GM10248 (cell line): ENCODE measurements around the gene HMGCL.
"Not testable (repeated sequence)": the region's sequence is repeated elsewhere in the genome, so short reads cannot be mapped to it uniquely, and the experiment has no call there.

Experiments used
- CTCF ChIA-PET: fragments of 300-600 bp; sonication (Branson Sonifier 250); formaldehyde crosslinking; extraction: SDS; loops from one replicate; lab custom pipeline; 2021; ENCODE audit warnings: antibody characterized with exemption; lab: Yijun Ruan, JAX
- POLR2A ChIA-PET: fragments of 350-650 bp; sonication (Branson Sonifier 250); formaldehyde crosslinking; extraction: SDS; loops from one replicate; lab custom pipeline; 2020; ENCODE audit warnings: antibody characterized with exemption; lab: Yijun Ruan, JAX
- DNase-seq: peaks from one replicate; pipeline ENCODE4 v3.0.0; 2012; ENCODE audit errors: extremely low spot score
- TF ChIP-seq, protein P1 (sequence below): IDR thresholded peaks from 2 replicates; pipeline ENCODE4 v1.5.1; 2012; ENCODE audit warnings: mild to moderate bottlenecking, low read depth; ENCODE audit errors: extremely low read depth, missing control alignments, control extremely low read depth

HMGCL gene

DNA sequence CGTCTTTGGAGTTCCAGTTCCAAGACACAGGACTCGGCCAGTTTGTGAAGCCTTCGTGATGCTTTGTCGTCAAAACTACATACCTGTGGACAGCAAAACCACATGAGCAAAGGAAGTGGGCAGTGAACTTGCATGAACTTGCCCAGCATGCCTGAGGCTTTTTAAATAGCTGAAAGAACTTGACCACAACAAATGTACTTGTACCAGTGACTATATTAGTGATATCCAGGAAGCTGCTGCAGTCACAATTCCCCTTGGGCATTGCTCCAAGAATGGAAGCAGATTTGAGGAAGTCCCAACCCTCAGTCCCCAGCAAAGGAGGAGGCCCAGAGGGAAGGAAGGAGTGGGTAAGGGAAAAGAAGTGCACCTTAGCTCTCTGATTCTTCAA is 40.3 kb upstream of the HMGCL start:
- DNase-seq = peak; percentile 37
- CTCF ChIA-PET = interaction anchor here (0.9 to 4.1 kb wide), 3 partner anchors 21 to 55 kb away, joined by 3 to 22 read pairs (median 3); no protein-coding TSS in a partner anchor

DNA sequence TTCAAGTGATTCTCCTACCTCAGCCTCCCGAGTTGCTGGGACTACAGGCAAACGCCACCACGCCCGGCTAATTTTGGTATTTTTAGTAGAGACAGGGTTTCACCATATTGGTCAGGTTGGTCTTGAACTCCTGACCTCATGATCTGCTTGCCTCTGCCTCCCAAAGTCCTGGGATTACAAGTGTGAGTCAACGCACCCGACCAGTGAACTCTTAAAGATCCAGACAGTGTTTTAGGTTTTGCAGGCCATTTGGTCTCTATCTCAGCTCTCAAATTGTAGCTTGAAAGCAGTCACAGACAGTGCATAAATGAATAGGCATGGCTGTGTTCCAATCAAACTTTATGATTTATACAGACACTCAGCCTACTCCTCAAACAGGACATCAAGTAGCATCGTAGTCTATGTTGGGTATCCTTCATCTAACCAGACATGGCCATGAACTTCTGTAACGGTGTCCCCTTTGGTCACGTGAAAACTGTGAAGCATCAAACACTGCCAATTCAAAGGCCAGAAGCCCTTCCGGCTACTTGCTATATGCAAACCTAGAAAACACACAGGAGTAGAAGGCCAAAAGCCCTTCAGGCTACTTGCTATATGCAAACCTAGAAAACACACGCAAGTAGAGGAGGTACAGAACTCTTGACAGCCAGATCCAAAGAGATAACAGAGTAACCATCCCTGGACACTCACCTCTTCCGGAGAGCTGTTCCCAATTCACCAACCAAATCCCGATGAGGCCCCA is 39.7 kb upstream of the HMGCL start:
- CTCF ChIA-PET = interaction anchor here (0.9 to 4.1 kb wide), 3 partner anchors 21 to 55 kb away, joined by 3 to 22 read pairs (median 3); no protein-coding TSS in a partner anchor

More for the DNA sequence above, 40.3 kb upstream of the HMGCL start:
- TF ChIP-seq, protein P1, sequence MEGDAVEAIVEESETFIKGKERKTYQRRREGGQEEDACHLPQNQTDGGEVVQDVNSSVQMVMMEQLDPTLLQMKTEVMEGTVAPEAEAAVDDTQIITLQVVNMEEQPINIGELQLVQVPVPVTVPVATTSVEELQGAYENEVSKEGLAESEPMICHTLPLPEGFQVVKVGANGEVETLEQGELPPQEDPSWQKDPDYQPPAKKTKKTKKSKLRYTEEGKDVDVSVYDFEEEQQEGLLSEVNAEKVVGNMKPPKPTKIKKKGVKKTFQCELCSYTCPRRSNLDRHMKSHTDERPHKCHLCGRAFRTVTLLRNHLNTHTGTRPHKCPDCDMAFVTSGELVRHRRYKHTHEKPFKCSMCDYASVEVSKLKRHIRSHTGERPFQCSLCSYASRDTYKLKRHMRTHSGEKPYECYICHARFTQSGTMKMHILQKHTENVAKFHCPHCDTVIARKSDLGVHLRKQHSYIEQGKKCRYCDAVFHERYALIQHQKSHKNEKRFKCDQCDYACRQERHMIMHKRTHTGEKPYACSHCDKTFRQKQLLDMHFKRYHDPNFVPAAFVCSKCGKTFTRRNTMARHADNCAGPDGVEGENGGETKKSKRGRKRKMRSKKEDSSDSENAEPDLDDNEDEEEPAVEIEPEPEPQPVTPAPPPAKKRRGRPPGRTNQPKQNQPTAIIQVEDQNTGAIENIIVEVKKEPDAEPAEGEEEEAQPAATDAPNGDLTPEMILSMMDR = no peak
- POLR2A ChIA-PET = no interaction called here

DNA sequence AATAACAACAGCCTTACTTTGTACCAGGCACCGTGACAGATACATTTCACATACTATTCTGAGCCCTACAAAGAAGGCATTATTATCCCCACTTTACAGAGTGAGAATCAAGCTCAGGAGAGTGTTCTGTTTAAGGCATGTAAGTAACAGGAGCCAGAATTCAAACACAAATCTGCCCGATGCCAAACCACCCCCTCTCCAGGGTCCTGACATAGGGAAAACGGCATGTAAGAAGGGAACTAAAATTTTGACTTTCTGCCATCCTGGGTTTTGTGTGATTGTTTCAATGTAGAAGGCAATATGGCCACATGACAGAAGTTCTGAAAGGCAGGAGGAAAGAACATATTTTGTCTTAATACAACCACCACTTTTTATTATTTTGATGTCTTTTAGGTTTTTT is 37.4 kb upstream of the HMGCL start:
- CTCF ChIA-PET = interaction anchor here (0.8 to 4.1 kb wide), 2 partner anchors 52 to 54 kb away, joined by 3 to 22 read pairs; no protein-coding TSS in a partner anchor
- DNase-seq = no peak
- POLR2A ChIA-PET = no interaction called here
- TF ChIP-seq, protein P1 = no peak

More for the DNA sequence above, 39.7 kb upstream of the HMGCL start:
- DNase-seq = no peak
- POLR2A ChIA-PET = no interaction called here
- TF ChIP-seq, protein P1 = no peak

DNA sequence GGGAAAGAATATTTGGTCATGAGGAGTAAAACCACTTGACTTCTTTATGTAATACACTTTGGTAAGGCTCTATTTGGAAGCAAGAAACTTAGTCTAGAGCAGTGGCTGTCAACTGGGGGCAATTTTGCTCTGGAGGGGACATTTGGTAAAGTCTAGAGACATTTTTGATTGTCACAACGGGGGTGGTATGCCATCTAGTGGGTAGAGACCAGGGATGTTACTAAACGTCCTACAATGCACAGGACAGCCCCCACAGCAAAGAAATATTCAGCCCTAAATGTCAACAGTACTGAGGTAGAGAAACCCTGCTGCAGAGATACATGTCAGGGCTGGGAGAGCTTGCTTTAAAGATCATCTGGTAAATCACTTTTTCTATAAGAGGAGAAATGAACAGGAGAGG is 29.3 kb upstream of the HMGCL start:
- ChIA-PET CTCF (interaction anchor here (0.8 to 2.1 kb wide), 3 partner anchors 14 to 83 kb away, joined by 3 to 12 read pairs (median 3); no protein-coding TSS in a partner anchor), POLR2A (no interaction called here)
- TF ChIP-seq, protein P1 = no peak
- DNase-seq = no peak

DNA sequence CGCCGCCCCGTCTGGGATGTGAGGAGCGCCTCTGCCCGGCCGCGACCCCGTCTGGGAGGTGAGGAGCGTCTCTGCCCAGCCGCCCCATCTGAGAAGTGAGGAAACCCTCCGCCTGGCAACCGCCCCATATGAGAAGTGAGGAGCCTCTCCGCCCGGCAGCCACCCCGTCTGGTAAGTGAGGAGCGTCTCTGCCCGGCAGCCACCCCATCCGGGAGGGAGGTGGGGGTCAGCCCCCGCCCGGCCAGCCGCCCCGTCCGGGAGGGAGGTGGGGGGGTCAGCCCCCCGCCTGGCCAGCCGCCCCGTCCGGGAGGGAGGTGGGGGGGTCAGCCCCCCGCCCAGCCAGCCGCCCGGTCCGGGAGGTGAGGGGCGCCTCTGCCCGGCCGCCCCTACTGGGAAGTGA is 27.9 kb upstream of the HMGCL start:
- CTCF ChIA-PET, POLR2A ChIA-PET, DNase-seq: not testable (repeated sequence)

DNA sequence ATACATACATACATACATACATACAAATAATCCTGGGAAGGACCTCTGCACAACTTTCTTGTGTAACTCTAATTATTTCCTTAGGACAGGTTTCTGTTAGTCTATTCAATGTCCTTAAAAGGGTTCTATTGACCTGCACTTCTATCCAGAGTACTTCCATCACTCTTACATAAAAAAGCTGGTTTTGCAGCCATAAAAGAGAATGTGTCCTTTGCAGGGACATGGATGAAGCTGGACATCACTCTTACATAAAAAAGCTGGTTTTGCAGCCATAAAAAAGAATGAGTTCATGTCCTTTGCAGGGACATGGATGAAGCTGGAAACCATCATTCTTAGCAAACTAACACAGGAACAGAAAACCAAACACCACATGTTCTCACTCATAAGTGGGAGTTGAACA is 26.2 kb upstream of the HMGCL start:
- DNase-seq, POLR2A ChIA-PET: not testable (repeated sequence)
- CTCF ChIA-PET = interaction anchor here (1.0 kb wide), 1 partner anchor 56 kb away, joined by 3 read pairs; no protein-coding TSS in a partner anchor

DNA sequence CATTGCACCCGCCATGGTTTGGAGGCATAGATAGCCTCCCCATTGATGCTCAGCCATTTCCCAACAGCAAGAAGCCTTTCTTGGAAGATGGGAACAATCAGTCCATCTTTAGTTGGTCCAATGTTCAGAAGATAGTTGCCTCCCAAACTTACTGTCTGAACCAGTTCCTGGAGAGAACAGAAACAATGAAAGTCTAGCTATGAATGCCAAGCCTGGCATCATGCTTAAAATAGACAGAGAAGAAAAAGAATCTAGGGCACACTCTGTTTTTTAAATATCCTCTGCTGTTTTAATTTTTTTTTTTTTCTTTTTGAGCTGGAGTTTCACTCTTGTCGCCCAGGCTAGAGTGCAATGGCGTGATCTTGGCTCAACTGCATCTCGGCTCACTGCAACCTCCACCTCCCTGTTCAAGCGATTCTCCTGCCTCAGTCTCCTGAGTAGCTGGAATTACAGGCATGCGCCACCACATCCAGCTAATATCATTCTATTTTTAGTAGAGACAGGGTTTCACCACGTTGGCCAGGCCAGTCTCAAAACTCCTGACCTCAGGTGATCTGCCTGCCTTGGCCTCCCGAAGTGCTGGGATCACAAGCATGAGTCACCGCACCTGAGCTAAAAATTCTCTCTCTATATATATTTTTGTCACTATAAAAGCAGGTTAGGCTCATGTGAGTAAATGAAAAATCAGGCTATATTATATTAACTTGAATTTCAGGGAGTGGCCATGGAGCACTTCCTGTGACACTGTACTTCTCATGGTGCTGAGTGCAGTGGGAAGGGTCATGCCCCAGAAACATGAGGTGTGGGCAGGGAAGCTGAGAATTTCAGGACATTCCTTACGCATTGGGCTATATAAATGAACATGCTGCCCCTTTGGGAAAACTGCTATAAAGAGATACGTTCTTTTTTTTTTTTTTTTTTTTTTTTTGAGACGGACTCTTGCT is 23.7 kb upstream of the HMGCL start:
- ChIA-PET POLR2A (no interaction called here), CTCF (interaction anchor here (1.8 kb wide), 1 partner anchor 10 kb away, joined by 7 read pairs; no protein-coding TSS in a partner anchor)
- DNase-seq = no peak
- TF ChIP-seq, protein P1 = no peak

DNA sequence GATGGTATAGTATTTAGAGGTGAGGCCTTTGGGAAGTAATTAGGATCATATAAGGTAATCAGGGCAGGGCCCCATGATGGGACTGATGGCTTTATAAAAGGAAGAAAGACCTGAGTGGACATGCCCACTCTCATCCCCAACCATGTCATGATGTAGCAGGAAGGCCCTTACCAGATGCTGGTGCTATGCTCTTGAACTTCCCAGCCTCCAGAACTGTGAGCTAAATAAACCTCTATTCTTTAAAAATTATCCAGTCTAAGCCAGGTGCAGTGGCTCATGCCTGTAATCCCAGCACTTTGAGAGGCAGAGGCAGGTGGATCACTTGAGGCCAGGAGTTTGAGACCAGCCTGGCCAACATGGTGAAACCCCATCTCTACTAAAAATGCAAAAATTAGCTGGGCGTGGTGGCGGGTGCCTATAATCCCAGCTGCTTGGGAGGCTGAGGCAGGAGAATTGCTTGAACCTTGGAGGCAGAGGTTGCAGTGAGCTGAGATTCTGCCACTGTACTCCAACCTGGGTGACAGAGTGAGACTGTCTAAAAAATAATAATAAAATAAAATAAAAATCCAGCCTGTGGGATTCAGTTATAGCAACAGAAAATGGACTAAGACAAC is 22.4 kb upstream of the HMGCL start:
- POLR2A ChIA-PET, DNase-seq: not testable (repeated sequence)
- CTCF ChIA-PET = interaction anchor here (1.4 kb wide), 1 partner anchor 38 kb away, joined by 3 read pairs; no protein-coding TSS in a partner anchor
